Neuronal stem cell (in vitro differentiated cells): Measurements from ENCODE around the gene MGLL.

Source experiments
- DNase-seq: peaks from one replicate; pipeline ENCODE4 v3.0.0-alpha.2; 2013; ENCODE audit warnings: low spot score
- H2AFZ ChIP-seq: one replicate; pipeline ENCODE4 v1.6.1; 2013; ENCODE audit warnings: mild to moderate bottlenecking, low read length, inconsistent platforms
- H2AK5ac ChIP-seq: 2 replicates; pipeline ENCODE4 v1.6.1; 2013; ENCODE audit warnings: low read depth, mild to moderate bottlenecking, inconsistent platforms, low read length, moderate library complexity, mixed read lengths
- H2BK120ac ChIP-seq: 2 replicates; pipeline ENCODE4 v1.6.1; 2013; ENCODE audit warnings: low read depth, mild to moderate bottlenecking, inconsistent platforms, low read length, moderate library complexity, mixed read lengths
- H2BK12ac ChIP-seq: one replicate; pipeline ENCODE4 v1.6.1; 2013; ENCODE audit warnings: low read length, inconsistent platforms
- H2BK15ac ChIP-seq: 2 replicates; pipeline ENCODE4 v1.6.1; 2013; ENCODE audit warnings: mild to moderate bottlenecking, low read length, inconsistent platforms, mixed read lengths
- H2BK5ac ChIP-seq: one replicate; pipeline ENCODE4 v1.6.1; 2013; ENCODE audit warnings: inconsistent platforms, mild to moderate bottlenecking, low read length, moderate library complexity
- H3K14ac ChIP-seq: one replicate; pipeline ENCODE4 v1.6.1; 2013; ENCODE audit warnings: low read length, inconsistent platforms
- H3K18ac ChIP-seq: 2 replicates; pipeline ENCODE4 v1.6.1; 2013; ENCODE audit warnings: low read length, inconsistent platforms
- H3K23ac ChIP-seq: 2 replicates; pipeline ENCODE4 v1.6.1; 2013; ENCODE audit warnings: low read depth, mild to moderate bottlenecking, mixed read lengths, low read length, inconsistent platforms; ENCODE audit not compliant: poor library complexity
- H3K27ac ChIP-seq: replicated peaks from 3 replicates; pipeline ENCODE4 v1.5.1; 2013; ENCODE audit warnings: low read length, inconsistent platforms
- H3K27me3 ChIP-seq, 3 experiments: 2 replicates each; pipeline ENCODE4 v1.6.1; 2013; ENCODE audit warnings: low read length in 3 of 3, mild to moderate bottlenecking in 2 of 3, inconsistent platforms in 1 of 3, low read depth in 1 of 3, mixed read lengths in 1 of 3, moderate library complexity in 1 of 3; ENCODE audit not compliant: control insufficient read depth in 3 of 3, insufficient read depth in 3 of 3
- H3K36me3 ChIP-seq, 2 donors: replicated peaks in 1 of 2; 2 replicates each; pipeline ENCODE4 v1.6.1; 2013; ENCODE audit warnings: low read length in 2 of 2; ENCODE audit not compliant: control insufficient read depth in 2 of 2, insufficient read depth in 2 of 2
- H3K4ac ChIP-seq: 2 replicates; pipeline ENCODE4 v1.6.1; 2013; ENCODE audit warnings: inconsistent platforms, mild to moderate bottlenecking, low read length, moderate library complexity
- H3K4me1 ChIP-seq, 2 donors: 1 replicate in 1 of 2; 2 replicates in 1 of 2; pipeline ENCODE4 v1.6.1; 2013; ENCODE audit warnings: low read length in 2 of 2, low read depth in 1 of 2; ENCODE audit not compliant: control insufficient read depth in 2 of 2, insufficient read depth in 1 of 2
- H3K4me2 ChIP-seq: one replicate; pipeline ENCODE4 v1.6.1; 2013; ENCODE audit warnings: mild to moderate bottlenecking, low read length, inconsistent platforms; ENCODE audit not compliant: insufficient read depth, poor library complexity, severe bottlenecking
- H3K4me3 ChIP-seq, 2 donors: 2 replicates each; pipeline ENCODE4 v1.5.1; 2013; ENCODE audit warnings: low read length in 2 of 2, mild to moderate bottlenecking in 2 of 2, inconsistent platforms in 1 of 2, moderate library complexity in 1 of 2
- H3K79me1 ChIP-seq: one replicate; pipeline ENCODE4 v1.6.1; 2013; ENCODE audit warnings: low read depth, mild to moderate bottlenecking, inconsistent platforms, low read length, moderate library complexity
- H3K9ac ChIP-seq: one replicate; pipeline ENCODE4 v1.6.1; 2013; ENCODE audit warnings: mild to moderate bottlenecking, low read depth, low read length, inconsistent platforms; ENCODE audit not compliant: poor library complexity
- H3K9me3 ChIP-seq, 2 donors: replicated peaks in 1 of 2; 2 replicates each; pipeline versions ENCODE3 to v1.6.1; 2013; ENCODE audit warnings: low read length in 2 of 2, mild to moderate bottlenecking in 2 of 2, inconsistent platforms in 1 of 2, low read depth in 1 of 2, mixed read lengths in 1 of 2, moderate library complexity in 1 of 2; ENCODE audit not compliant: control insufficient read depth in 2 of 2, insufficient read depth in 1 of 2
- H4K8ac ChIP-seq: one replicate; pipeline ENCODE4 v1.6.1; 2013; ENCODE audit warnings: low read depth, mild to moderate bottlenecking, inconsistent platforms, low read length, moderate library complexity
- H4K91ac ChIP-seq: one replicate; pipeline ENCODE4 v1.6.1; 2013; ENCODE audit warnings: low read length, low read depth, mild to moderate bottlenecking, inconsistent platforms; ENCODE audit not compliant: poor library complexity
- WGBS, 2 donors: extraction: QIAGEN DNeasy Blood & Tissue Kit; methylation state at CpG; one replicate each; pipeline ENCODE4 v1.1.7; 2013; ENCODE audit warnings: missing lambda C conversion rate in 2 of 2, mixed read lengths in 1 of 2; ENCODE audit not compliant: insufficient read length in 2 of 2, insufficient replicate concordance in 1 of 2; ENCODE audit errors: extremely low coverage in 2 of 2; 5-methylcytosine and 5-hydroxymethylcytosine counted together

Gene MGLL

DNA sequence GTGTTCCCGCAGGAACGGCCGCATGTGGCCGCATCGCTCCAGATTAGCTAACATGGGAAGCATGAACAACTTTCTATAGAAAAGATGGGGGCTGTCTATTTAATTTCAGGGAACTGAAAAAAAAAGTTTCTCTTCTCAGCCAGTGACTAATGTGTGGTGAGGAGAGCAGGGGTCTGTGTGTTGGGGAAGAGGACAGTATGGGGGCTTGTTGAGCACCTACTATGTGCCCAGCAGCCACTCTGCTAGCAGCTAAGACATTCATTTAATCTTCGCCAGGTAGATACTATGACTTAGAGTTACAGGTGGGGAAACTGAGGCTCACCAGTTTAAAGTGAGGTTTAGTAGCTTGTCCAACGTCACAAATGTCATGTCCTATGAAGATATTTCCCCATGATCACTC lies 56.6 kb downstream of the MGLL start:
- H3K23ac ChIP-seq, result no peak overlapping the region
- no peak overlapping the region for H2BK5ac ChIP-seq
- WGBS, 2 donors, result no CpG with 5 or more reads among the region's 7 CpGs
- H3K4me2 ChIP-seq, result no peak overlapping the region
- peaks cover 0 to 21% (median 0%) of the 10 kb centered on the region in 3 experiments for H3K27me3 ChIP-seq
- no peak overlapping the region for H4K91ac ChIP-seq
- no peaks in the 10 kb centered on the region for H3K79me1 ChIP-seq
- no peak overlapping the region for H3K27ac ChIP-seq
- H3K9me3 ChIP-seq, result peaks cover 0 to 6% of the 10 kb centered on the region in 2 donors
- no peak overlapping the region for H2BK120ac ChIP-seq
- no peak overlapping the region for H3K9ac ChIP-seq
- no peak overlapping the region for H4K8ac ChIP-seq
- no peak overlapping the region for H3K4me3 ChIP-seq
- no peak for DNase-seq
- no peaks in the 10 kb centered on the region for H3K36me3 ChIP-seq
- no peak overlapping the region for H3K18ac ChIP-seq
- H2AFZ ChIP-seq, result no peak overlapping the region
- no peak overlapping the region for H3K14ac ChIP-seq
- no peak overlapping the region for H2BK12ac ChIP-seq
- H2BK15ac ChIP-seq, result no peak overlapping the region
- H3K4me1 ChIP-seq, result no peaks in the 10 kb centered on the region
- no peak overlapping the region for H3K4ac ChIP-seq
- H2AK5ac ChIP-seq, result no peak overlapping the region

DNA sequence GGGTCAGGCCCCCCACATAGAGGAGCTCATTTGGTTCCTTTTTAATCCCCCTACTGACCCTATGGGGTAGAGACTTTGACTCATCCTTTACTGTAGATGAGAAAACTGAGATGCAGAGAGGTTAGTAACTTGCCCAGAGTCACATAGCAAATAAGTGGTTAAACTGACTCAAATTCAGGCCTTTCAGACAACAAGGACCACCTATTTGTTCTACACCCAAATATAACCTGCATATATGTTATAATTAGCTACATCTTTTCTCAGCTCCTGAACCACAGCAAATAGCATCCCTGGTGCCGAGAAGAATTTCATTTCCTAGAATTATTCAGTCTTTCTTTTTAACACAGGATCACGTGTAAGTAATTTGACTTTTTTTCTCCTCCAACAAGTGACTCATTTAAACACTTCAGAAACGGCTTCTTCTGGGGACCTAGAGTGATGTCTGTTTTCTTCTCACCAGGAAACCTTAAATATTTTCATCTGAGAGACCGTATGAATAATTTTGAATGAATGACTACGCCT lies 57.4 kb downstream of the MGLL start:
- Histone ChIP-seq H2BK120ac (no peak overlapping the region), H2BK15ac (no peak overlapping the region), H3K4ac (no peak overlapping the region), H3K27me3 (peaks cover 0 to 28% (median 0%) of the 10 kb centered on the region in 3 experiments), H2AFZ (no peak overlapping the region), H2BK12ac (no peak overlapping the region), H3K14ac (no peak overlapping the region), H3K79me1 (no peaks in the 10 kb centered on the region), H3K9ac (no peak overlapping the region), H3K4me1 (no peaks in the 10 kb centered on the region), H3K4me2 (no peak overlapping the region), H2BK5ac (no peak overlapping the region), H3K23ac (no peak overlapping the region), H3K9me3 (peaks cover 0 to 6% of the 10 kb centered on the region in 2 donors), H3K27ac (no peak overlapping the region), H4K8ac (no peak overlapping the region), H3K4me3 (no peak overlapping the region), H2AK5ac (no peak overlapping the region), H4K91ac (no peak overlapping the region), H3K36me3 (no peaks in the 10 kb centered on the region), H3K18ac (no peak overlapping the region)
- DNase-seq, result no peak
- no CpG with 5 or more reads among the region's 5 CpGs for WGBS, 2 donors

DNA sequence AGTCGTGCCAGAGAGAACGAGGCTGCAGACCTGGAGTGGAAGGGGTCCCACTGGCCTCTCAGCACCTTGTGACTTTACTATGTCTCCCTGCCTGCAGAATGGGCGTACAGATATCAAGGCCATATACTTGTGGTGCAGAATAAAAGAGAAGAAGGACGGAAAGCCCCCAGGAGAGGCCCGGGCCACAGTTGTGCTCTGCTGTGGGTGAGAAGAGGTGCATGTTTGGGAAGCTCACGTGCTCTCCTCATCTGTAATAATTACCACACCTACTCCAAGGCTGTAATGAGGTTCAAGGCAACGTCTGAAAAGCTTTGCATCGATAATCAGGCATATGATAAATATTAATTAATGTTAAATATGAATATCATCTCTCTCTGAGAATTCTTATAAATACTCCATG lies 58.0 kb downstream of the MGLL start:
- WGBS, 2 donors, result no CpG with 5 or more reads among the region's 8 CpGs
- Histone ChIP-seq H4K91ac (no peak overlapping the region), H3K18ac (no peak overlapping the region), H2BK120ac (no peak overlapping the region), H3K23ac (no peak overlapping the region), H3K4me1 (no peaks in the 10 kb centered on the region), H3K79me1 (no peaks in the 10 kb centered on the region), H2AFZ (no peak overlapping the region), H3K14ac (no peak overlapping the region), H3K9me3 (peaks cover 0 to 6% of the 10 kb centered on the region in 2 donors), H3K4me3 (no peak overlapping the region), H2AK5ac (no peak overlapping the region), H3K9ac (no peak overlapping the region), H2BK12ac (no peak overlapping the region), H2BK5ac (no peak overlapping the region), H3K36me3 (no peaks in the 10 kb centered on the region), H3K27me3 (peaks cover 0 to 33% (median 0%) of the 10 kb centered on the region in 3 experiments), H3K27ac (no peak overlapping the region), H3K4ac (no peak overlapping the region), H3K4me2 (no peak overlapping the region), H4K8ac (no peak overlapping the region), H2BK15ac (no peak overlapping the region)
- no peak for DNase-seq

DNA sequence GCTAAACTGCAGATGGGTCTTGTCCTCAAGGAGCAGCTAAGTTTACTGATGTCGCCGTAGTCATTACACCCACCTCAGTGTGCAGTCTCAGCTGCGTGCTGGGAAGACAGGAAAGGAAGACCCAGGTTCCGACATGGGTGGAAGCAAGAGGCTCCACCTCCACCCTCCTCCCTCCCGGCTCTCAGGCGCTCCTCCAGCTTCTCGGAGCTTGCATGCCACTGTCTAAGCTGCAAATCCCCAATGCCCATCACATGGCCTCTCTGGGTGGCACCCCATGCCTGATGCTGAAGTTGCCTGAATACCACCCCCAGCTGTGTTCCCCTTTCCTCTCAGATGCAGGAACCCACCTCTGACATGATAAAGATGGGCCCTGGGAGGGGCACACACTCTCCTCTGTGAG lies 58.5 kb downstream of the MGLL start:
- Histone ChIP-seq H4K91ac (no peak overlapping the region), H2BK120ac (no peak overlapping the region), H3K9ac (no peak overlapping the region), H2BK5ac (no peak overlapping the region), H3K4ac (no peak overlapping the region), H2AFZ (no peak overlapping the region), H3K4me2 (no peak overlapping the region), H3K36me3 (no peaks in the 10 kb centered on the region), H3K79me1 (no peaks in the 10 kb centered on the region), H3K23ac (no peak overlapping the region), H3K9me3 (peaks cover 0 to 6% of the 10 kb centered on the region in 2 donors), H2AK5ac (no peak overlapping the region), H3K18ac (peak overlapping the region; percentile 8), H3K4me3 (no peak overlapping the region), H2BK12ac (no peak overlapping the region), H4K8ac (no peak overlapping the region), H3K27me3 (peaks cover 0 to 36% (median 0%) of the 10 kb centered on the region in 3 experiments), H3K4me1 (no peaks in the 10 kb centered on the region), H3K27ac (no peak overlapping the region), H3K14ac (no peak overlapping the region), H2BK15ac (no peak overlapping the region)
- WGBS, 2 donors, result no CpG with 5 or more reads among the region's 7 CpGs
- DNase-seq, result no peak
